PC-3 (cell line): ENCODE data around the gene ZNF789. TPM values are rescaled to one million over a fixed set of nuclear protein-coding genes. Genes with fewer than 3 reads are reported as not detected.

Source experiments
- ATAC-seq: fragments of 200-7000 bp; cut with Tn5 transposase; 2 replicates; pipeline ENCODE4 v1.9.1; 2020; ENCODE audit warnings: mild to moderate bottlenecking, moderate library complexity
- BruUV-seq: library from RNA; stranded (reverse); fragments of 400-500 nt; replicated peaks from 2 replicates; lab custom pipeline; 2021; lab: Mats Ljungman, UMichigan
- CTCF ChIA-PET: fragments of 300-600 bp; sonication (Branson Sonifier 250); formaldehyde crosslinking; loops from one replicate; lab custom pipeline; 2022; ENCODE audit warnings: antibody characterized with exemption; lab: Charles Lee
- POLR2A ChIA-PET: fragments of 300-600 bp; sonication (Branson Sonifier 250); formaldehyde crosslinking; loops from one replicate; lab custom pipeline; 2022; ENCODE audit warnings: antibody characterized with exemption; ENCODE audit not compliant: unreplicated experiment; lab: Charles Lee
- DNase-seq: peaks from one replicate; pipeline ENCODE4 v3.0.0-alpha.2; 2015
- H2AFZ ChIP-seq: fragments of 300-600 bp; sonication (generic); 2 replicates; pipeline ENCODE4 v1.6.0; 2016; ENCODE audit warnings: antibody characterized with exemption, low read length
- H3F3A ChIP-seq: fragments of 300-600 bp; sonication (generic); one replicate; pipeline ENCODE4 v1.6.0; 2017; ENCODE audit warnings: antibody characterized with exemption, low read length, control low read depth, mild to moderate bottlenecking; ENCODE audit not compliant: unreplicated experiment
- H3K27ac ChIP-seq: fragments of 300-600 bp; sonication (generic); 2 replicates; pipeline ENCODE4 v1.5.1; 2016; ENCODE audit warnings: mild to moderate bottlenecking, low read length
- H3K27me3 ChIP-seq: fragments of 300-600 bp; sonication (generic); 2 replicates; pipeline ENCODE4 v1.6.1; 2016; ENCODE audit warnings: low read length, mixed read lengths
- H3K36me3 ChIP-seq: fragments of 300-600 bp; sonication (generic); 2 replicates; pipeline ENCODE4 v1.6.1; 2016; ENCODE audit warnings: low read depth, mixed run types, low read length, mixed read lengths
- H3K4me1 ChIP-seq: fragments of 300-600 bp; sonication (generic); 2 replicates; pipeline ENCODE4 v1.5.1; 2016; ENCODE audit warnings: low read length; ENCODE audit not compliant: insufficient read depth
- H3K4me2 ChIP-seq: fragments of 300-600 bp; sonication (generic); 2 replicates; pipeline ENCODE4 v1.6.0; 2016; ENCODE audit warnings: low read length
- H3K4me3 ChIP-seq: fragments of 300-600 bp; sonication (generic); 2 replicates; pipeline ENCODE4 v1.5.1; 2016; ENCODE audit warnings: mild to moderate bottlenecking, low read length, mixed read lengths
- H3K79me2 ChIP-seq: fragments of 300-600 bp; sonication (generic); 2 replicates; pipeline ENCODE4 v1.6.1; 2017; ENCODE audit warnings: low read length, mixed read lengths
- H3K9ac ChIP-seq: fragments of 300-600 bp; sonication (generic); 2 replicates; pipeline ENCODE4 v1.6.0; 2016; ENCODE audit warnings: mild to moderate bottlenecking, low read length
- H3K9me2 ChIP-seq: fragments of 300-600 bp; sonication (generic); replicated peaks from 2 replicates; pipeline ENCODE4 v1.6.1; 2016; ENCODE audit warnings: mixed run types, low read length, mixed read lengths
- H3K9me3 ChIP-seq: fragments of 300-600 bp; sonication (generic); 2 replicates; pipeline ENCODE4 v1.6.1; 2016; ENCODE audit warnings: low read length, mixed read lengths
- H4K20me1 ChIP-seq: fragments of 300-600 bp; sonication (generic); 2 replicates; pipeline ENCODE4 v1.6.1; 2016; ENCODE audit warnings: low read length, mixed read lengths
- EZH2 ChIP-seq: fragments of 300-600 bp; sonication (generic); IDR thresholded peaks from one replicate; pipeline ENCODE4 v1.6.1; 2017; ENCODE audit warnings: antibody characterized with exemption, mild to moderate bottlenecking, low read length; ENCODE audit not compliant: unreplicated experiment
- EZH2phosphoT487 ChIP-seq: fragments of 300-600 bp; sonication (generic); IDR thresholded peaks from 2 replicates; pipeline ENCODE4 v1.6.1; 2018; ENCODE audit warnings: mild to moderate bottlenecking, antibody characterized with exemption, low read length, borderline replicate concordance
- intact Hi-C: fragments of 100-400 bp; cut with micrococcal nuclease; formaldehyde crosslinking; loops from 2 replicates; pipeline ENCODE4 v1.9.0; 2023
- total RNA-seq: library from RNA; depleted of rRNA; stranded (reverse); fragments of >200 nt; gene quantifications from 2 replicates; pipeline ENCODE4 v1.2.3, GENCODE V29; 2014
- TF ChIP-seq, protein P1 (sequence below): fragments of 300-600 bp; sonication (generic); conservative IDR thresholded peaks from 2 replicates; pipeline ENCODE4 v1.5.1; 2017; ENCODE audit warnings: antibody characterized with exemption, low read depth, mild to moderate bottlenecking, low read length

Gene ZNF789
- total RNA-seq, 1 experiment from 2014 or later = 8.3 TPM

DNA sequence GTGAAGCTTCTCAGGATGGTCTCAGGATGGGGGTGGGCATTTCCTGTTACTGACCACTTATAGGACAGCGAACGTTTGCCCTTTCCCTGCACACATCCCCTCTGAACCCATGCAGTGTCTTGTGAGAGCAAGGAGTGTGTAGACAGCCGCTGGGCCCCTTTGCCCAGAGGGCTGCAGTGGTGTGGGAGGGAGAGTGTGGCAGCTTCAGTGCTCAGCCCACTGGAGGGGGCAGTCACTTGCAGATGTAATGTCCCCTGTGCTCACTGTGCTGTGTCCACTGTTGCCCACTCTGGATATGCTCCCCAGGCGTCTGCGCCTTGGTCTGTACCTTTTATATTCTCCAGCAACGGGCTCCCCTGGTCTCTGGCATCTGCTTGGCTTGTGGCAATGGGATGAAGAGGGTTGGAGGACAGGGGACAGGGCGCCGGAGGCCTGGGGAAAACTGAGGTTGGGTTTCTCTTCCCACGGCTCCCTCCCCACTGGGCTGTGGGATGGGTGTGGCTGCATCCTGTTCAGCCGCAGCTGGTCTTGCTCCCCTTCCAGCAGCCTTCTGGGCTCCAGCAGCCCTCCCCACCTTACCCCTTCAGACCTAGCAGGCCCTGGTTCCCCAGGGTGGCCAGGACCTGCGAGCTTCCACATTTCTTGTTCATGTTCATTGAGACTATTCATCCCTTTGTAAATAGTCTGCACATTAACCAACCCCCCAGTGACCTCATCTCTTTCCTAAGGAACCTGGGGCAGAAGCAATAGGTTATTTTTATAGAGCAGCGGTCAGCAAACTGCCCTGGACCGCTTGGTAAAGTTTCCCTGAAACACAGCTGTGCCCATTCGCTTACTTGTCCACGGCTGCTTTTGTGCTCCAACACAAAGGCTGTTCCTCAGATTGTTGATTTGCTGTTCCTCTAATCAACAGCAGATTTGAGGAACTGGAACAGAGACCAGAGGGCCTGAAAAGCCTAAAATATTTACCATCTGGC lies 6.1 kb downstream of the ZNF789 start:
- BruUV-seq = no TSS peak
- no peak overlapping the region for H3K4me3 ChIP-seq
- ATAC-seq (0 out of 2 replicates have a peak, but pooled peaks have one; percentile 15), DNase-seq (no peak)
- TF ChIP-seq EZH2 (no peak), EZH2phosphoT487 (no peak)
- TF ChIP-seq, protein P1, sequence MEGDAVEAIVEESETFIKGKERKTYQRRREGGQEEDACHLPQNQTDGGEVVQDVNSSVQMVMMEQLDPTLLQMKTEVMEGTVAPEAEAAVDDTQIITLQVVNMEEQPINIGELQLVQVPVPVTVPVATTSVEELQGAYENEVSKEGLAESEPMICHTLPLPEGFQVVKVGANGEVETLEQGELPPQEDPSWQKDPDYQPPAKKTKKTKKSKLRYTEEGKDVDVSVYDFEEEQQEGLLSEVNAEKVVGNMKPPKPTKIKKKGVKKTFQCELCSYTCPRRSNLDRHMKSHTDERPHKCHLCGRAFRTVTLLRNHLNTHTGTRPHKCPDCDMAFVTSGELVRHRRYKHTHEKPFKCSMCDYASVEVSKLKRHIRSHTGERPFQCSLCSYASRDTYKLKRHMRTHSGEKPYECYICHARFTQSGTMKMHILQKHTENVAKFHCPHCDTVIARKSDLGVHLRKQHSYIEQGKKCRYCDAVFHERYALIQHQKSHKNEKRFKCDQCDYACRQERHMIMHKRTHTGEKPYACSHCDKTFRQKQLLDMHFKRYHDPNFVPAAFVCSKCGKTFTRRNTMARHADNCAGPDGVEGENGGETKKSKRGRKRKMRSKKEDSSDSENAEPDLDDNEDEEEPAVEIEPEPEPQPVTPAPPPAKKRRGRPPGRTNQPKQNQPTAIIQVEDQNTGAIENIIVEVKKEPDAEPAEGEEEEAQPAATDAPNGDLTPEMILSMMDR = no peak
- H4K20me1 ChIP-seq = no peaks in the 10 kb centered on the region
- no peaks in the 10 kb centered on the region for H3K27me3 ChIP-seq
- H3K27ac ChIP-seq = no peak overlapping the region
- peaks cover 4% of the 10 kb centered on the region; the same call in 1 of the 2 replicates for H3K4me1 ChIP-seq
- peaks cover 10% of the 10 kb centered on the region; the same call in 1 of the 2 replicates for H3K36me3 ChIP-seq
- peaks cover 49% of the 10 kb centered on the region for H3K79me2 ChIP-seq
- intact Hi-C loops = no loop called here
- H3K9me2 ChIP-seq = no peaks in the 10 kb centered on the region
- CTCF ChIA-PET = no interaction called here
- H3K4me2 ChIP-seq = no peak overlapping the region
- H3K9ac ChIP-seq = no peak overlapping the region
- POLR2A ChIA-PET = no interaction called here
- no peak overlapping the region for H2AFZ ChIP-seq
- H3F3A ChIP-seq = no peaks in the 10 kb centered on the region
- H3K9me3 ChIP-seq = no peaks in the 10 kb centered on the region

DNA sequence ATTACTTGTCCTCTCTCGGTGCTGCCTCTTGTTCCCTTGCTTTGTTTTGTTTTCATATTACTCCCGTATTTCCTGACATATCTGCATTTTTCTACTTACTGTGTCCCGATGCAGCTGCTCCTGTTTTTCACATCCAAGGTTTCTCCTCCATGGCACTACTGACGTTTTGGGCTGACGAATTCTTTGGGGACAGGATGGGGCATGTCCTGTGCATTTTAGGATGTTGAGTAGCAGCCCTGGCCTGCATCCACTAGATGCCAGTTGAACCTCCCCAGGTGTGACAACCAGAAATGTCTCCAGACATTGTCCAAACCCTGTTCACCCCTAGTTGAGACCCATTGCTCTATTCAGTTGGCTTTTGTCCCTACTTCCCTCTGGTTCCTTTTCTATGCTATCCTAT lies 12.4 kb downstream of the ZNF789 start:
- POLR2A ChIA-PET = no interaction called here
- H3K4me3 ChIP-seq = no peak overlapping the region
- ATAC-seq (no peak), DNase-seq (no peak)
- H3K27me3 ChIP-seq = no peaks in the 10 kb centered on the region
- H2AFZ ChIP-seq = no peak overlapping the region
- no peaks in the 10 kb centered on the region for H4K20me1 ChIP-seq
- no peak overlapping the region for H3K27ac ChIP-seq
- H3K36me3 ChIP-seq = peaks cover 9% of the 10 kb centered on the region
- intact Hi-C loops = no loop called here
- H3K9me3 ChIP-seq = no peaks in the 10 kb centered on the region
- TF ChIP-seq EZH2phosphoT487 (no peak), EZH2 (no peak)
- TF ChIP-seq, protein P1 = no peak
- H3K79me2 ChIP-seq = no peaks in the 10 kb centered on the region
- H3K4me2 ChIP-seq = no peak overlapping the region
- H3K9me2 ChIP-seq = no peaks in the 10 kb centered on the region
- CTCF ChIA-PET = no interaction called here
- no peak overlapping the region for H3K9ac ChIP-seq
- no peaks in the 10 kb centered on the region for H3F3A ChIP-seq
- H3K4me1 ChIP-seq = no peaks in the 10 kb centered on the region
- no TSS peak for BruUV-seq

DNA sequence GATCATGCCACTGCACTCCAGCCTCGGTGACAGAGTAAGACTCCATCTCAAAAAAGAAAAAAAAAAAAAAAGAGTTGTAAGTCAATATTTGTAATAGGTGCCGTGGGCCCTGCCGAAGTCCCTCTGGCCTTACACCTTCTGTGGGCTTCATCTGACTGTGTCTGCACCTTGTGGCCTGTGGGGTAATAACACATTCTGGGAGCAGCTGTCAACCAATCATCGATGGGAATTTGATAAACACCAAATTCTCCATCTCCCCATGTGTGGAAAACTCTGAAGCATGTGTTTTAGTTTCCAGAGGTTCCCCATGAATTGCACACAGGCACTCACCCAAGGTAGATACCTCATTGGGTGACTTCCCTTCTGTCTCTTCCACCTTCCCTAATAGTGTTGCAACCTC lies 16.5 kb downstream of the ZNF789 start:
- H3K27me3 ChIP-seq = no peaks in the 10 kb centered on the region
- 0 out of 2 replicates have a peak, but pooled peaks cover 4% of the 10 kb centered on the region for H3K79me2 ChIP-seq
- H3K9me3 ChIP-seq = peaks cover 7% of the 10 kb centered on the region; the same call in 1 of the 2 replicates
- ChIA-PET POLR2A (no interaction called here), CTCF (no interaction called here)
- H2AFZ ChIP-seq = no peak overlapping the region
- H4K20me1 ChIP-seq = no peaks in the 10 kb centered on the region
- H3K9ac ChIP-seq = no peak overlapping the region
- ATAC-seq = peak; percentile 43; the same call in 1 of the 2 replicates
- no TSS peak for BruUV-seq
- no peaks in the 10 kb centered on the region for H3F3A ChIP-seq
- no peaks in the 10 kb centered on the region for H3K4me1 ChIP-seq
- intact Hi-C loops = no loop called here
- H3K36me3 ChIP-seq = peaks cover 14% of the 10 kb centered on the region
- TF ChIP-seq, protein P1 = no peak
- TF ChIP-seq EZH2 (no peak), EZH2phosphoT487 (no peak)
- H3K4me3 ChIP-seq = no peak overlapping the region
- DNase-seq = no peak
- H3K27ac ChIP-seq = no peak overlapping the region
- no peaks in the 10 kb centered on the region for H3K9me2 ChIP-seq
- H3K4me2 ChIP-seq = no peak overlapping the region
